HG03378 (cell line): Measurements from ENCODE around the gene JAK1.

Experiments
- ATAC-seq: cut with Tn5 transposase; IDR thresholded peaks from one replicate; pipeline ENCODE4 v1.9.1; 2021; ENCODE audit warnings: mild to moderate bottlenecking, moderate library complexity; ENCODE audit not compliant: unreplicated experiment

Gene JAK1

GRCh38 chr1:64980745-64981600 lies 14.6 kb upstream of the JAK1 start:
- ATAC-seq, result no peak

GRCh38 chr1:64979358-64979757 lies 13.0 kb upstream of the JAK1 start:
- ATAC-seq, result no peak

- no peak for ATAC-seq
Observed at GRCh38 chr1:64976361-64976760, 10.0 kb upstream of the JAK1 start.

GRCh38 chr1:64975740-64976139 lies 9.4 kb upstream of the JAK1 start:
- ATAC-seq, result no peak

GRCh38 chr1:64975127-64975526 lies 8.8 kb upstream of the JAK1 start:
- ATAC-seq, result no peak

- ATAC-seq, result no peak
Observed at GRCh38 chr1:64974288-64974825, 8.0 kb upstream of the JAK1 start.

GRCh38 chr1:64973061-64973647 lies 6.8 kb upstream of the JAK1 start:
- ATAC-seq, result no peak

- ATAC-seq, result no peak
Observed at GRCh38 chr1:64969305-64970046, 3.1 kb upstream of the JAK1 start.

- no peak for ATAC-seq
Observed at GRCh38 chr1:64967381-64967780, 1.0 kb upstream of the JAK1 start.

GRCh38 chr1:64965366-64966157 lies 787 bp downstream of the JAK1 start:
- ATAC-seq, result peak; percentile 25

- no peak for ATAC-seq
Observed at GRCh38 chr1:64963466-64963865, 2.9 kb downstream of the JAK1 start.

GRCh38 chr1:64962441-64962840 lies 3.9 kb downstream of the JAK1 start:
- peak; percentile 28 for ATAC-seq

- no peak for ATAC-seq
Observed at GRCh38 chr1:64961923-64962322, 4.4 kb downstream of the JAK1 start.

GRCh38 chr1:64960731-64961130 lies 5.6 kb downstream of the JAK1 start:
- peak; percentile 69 for ATAC-seq

GRCh38 chr1:64959986-64960385 lies 6.4 kb downstream of the JAK1 start:
- no peak for ATAC-seq

GRCh38 chr1:64956733-64957441 lies 9.5 kb downstream of the JAK1 start:
- ATAC-seq, result peak; percentile 88

- ATAC-seq, result no peak
Observed at GRCh38 chr1:64956010-64956640, 10.2 kb downstream of the JAK1 start.

- no peak for ATAC-seq
Observed at GRCh38 chr1:64955097-64956009, 11.0 kb downstream of the JAK1 start.

GRCh38 chr1:64953241-64953640 lies 13.1 kb downstream of the JAK1 start:
- ATAC-seq, result no peak
